HG03060 (cell line): ENCODE results near the gene STAB1.
A peak's percentile ranks its signal among the peaks of the same experiment; 100 is the strongest.

Experiments
- ATAC-seq: cut with Tn5 transposase; IDR thresholded peaks from one replicate; pipeline ENCODE4 v1.9.1; 2021; ENCODE audit warnings: low read depth, moderate number of reproducible peaks; ENCODE audit not compliant: unreplicated experiment

STAB1 gene

GRCh38 chr3:52533623-52534280 lies 38.6 kb downstream of the STAB1 start, which contains the start of gene NT5DC2:
TSS of gene NT5DC2 (minus strand) at chr3:52533857. CDS start at chr3:52533737, 120 bp downstream.
- no peak for ATAC-seq

DNA sequence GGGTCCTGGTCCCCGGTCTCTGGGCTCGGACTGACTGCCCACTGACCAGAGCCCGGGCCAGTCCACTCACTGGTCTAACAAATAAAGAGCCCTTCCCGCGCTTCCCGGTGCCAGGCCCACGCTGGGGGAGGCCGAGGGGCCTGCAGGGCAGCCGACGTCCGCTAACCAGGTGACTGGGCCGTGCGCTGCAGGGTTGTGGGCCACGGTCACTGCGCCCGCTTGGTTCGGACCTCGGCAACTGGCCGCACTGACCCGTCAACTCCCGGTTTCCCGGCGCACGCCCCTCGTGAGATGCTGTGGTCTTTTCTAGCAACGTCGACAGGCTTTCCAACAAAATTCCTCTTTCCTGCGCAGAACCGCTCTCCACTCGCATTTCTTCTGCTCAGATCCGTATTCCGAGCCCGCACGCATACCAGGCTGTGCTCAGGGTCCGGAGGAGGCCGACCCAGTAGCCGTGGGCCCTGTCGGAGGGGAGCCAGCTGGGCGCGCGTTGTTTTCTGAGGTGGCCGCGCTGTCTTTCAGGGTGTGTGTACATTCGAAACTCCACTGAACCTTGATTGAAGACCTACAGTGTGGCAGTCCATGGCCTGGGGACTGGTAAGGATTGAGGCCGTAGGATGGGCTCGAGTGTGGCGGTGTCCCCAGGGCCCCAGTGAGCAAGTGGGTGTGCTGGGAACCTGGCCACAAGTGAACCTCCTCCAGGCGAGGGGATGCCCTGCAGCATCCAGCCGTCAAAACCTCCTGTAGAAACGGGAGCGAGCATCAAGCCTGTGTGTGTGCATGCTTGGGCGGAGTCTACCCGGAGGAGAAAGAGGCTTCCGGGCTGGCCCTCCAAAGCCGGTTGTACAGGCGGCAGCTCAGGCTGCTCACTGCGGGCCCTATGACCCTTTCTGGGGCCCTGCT lies 39.4 kb downstream of the STAB1 start:
- ATAC-seq = no peak

- no peak for ATAC-seq
Observed at GRCh38 chr3:52535411-52536111, 40.4 kb downstream of the STAB1 start.

GRCh38 chr3:52536112-52536368 lies 40.9 kb downstream of the STAB1 start:
- no peak for ATAC-seq

DNA sequence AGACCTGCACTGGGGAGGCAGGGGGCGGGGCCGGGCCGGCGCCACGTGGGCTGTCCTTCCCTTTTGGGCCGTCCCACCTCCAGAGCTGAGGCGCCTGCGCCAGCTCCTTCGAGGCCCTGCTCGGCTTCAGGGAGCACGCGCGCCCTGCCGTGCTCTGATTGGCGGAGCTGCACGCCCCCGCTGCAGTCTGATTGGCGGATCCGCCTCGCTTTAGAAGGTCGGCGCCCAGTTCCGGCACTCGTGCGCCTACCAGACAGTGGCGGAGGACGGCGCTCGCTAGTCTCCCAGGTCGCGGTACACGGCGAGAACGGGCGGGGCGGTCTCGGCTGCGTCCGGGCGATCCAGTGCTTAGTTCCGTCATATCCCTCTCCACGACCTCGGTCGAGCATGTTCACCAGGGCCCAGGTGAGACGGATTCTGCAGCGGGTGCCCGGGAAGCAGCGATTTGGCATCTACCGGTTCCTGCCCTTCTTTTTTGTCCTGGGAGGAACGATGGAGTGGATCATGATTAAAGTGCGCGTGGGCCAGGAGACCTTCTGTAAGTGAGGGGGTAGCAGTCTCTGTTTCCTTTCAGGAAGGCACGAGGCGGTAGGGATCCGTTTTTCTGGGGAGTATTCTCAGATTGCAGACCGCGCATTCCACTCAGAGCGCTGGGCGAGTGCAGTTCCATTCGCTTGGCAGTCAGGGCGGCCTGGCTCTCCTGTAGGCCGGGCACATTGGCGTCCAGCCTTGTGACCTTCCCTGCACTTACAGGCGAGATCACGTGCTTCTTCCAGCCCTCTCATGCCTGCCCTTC lies 41.4 kb downstream of the STAB1 start, which contains the start of gene UQCC5:
Gene UQCC5 (plus strand): TSS at position 237 of the 796 bp plus-strand sequence. CDS start 151 bp downstream, at position 388.
- peak; percentile 86 for ATAC-seq

GRCh38 chr3:52537165-52537620 lies 42.1 kb downstream of the STAB1 start:
- no peak for ATAC-seq

GRCh38 chr3:52537726-52538421 lies 42.7 kb downstream of the STAB1 start:
- ATAC-seq = no peak

DNA sequence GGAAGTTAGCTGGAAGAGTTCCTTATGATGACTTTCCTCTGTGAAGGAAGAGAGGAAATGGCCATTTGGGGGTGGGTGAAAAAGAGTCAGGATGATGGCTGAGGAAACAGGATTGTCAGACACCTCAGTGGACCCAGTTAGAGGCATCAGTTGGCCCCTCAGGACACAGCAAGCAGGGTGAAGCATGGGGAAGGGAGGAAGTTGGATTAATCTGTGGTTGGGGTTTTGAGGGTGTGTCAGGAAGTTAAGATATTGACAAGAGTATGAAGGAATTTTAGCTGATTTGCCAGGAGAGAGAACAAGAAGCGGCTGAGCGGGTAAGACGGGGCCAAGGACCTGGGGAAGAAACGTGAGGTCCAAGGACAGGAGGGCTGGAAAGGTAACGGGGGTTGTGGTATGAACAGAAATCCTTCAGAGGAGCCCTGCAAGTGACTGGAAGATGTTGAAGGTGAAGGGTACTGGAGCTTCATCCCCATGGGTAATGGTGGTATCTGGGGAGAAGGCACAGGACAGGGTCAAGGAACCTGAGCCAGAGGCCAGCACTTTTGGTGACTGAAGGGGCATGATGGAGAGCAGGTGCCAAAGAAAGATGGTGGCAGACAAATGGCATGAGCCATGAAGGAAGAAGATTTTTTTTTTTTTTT lies 44.0 kb downstream of the STAB1 start:
- no peak for ATAC-seq

GRCh38 chr3:52541050-52541449 lies 45.9 kb downstream of the STAB1 start:
- ATAC-seq = no peak

DNA sequence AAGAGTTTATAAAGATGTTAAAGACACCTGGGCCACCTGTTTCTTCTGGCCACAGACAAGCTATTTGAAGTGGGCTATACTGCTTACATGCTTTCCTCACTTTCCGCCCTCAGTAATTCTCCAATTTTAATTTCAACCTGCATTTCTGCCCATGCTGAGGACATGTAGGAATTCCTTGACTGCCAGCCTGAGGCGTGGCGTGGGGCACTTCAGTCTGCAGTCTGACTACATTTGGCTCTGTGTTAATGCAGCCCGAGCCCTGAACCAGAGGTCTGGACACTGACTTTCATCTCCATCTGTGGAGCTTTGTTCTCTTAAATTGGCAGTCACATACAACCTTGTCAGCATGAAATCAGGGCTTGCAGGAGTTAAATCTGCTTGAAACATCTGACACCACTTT lies 49.8 kb downstream of the STAB1 start:
- ATAC-seq = no peak

GRCh38 chr3:52546111-52546901 lies 51.2 kb downstream of the STAB1 start:
- no peak for ATAC-seq

DNA sequence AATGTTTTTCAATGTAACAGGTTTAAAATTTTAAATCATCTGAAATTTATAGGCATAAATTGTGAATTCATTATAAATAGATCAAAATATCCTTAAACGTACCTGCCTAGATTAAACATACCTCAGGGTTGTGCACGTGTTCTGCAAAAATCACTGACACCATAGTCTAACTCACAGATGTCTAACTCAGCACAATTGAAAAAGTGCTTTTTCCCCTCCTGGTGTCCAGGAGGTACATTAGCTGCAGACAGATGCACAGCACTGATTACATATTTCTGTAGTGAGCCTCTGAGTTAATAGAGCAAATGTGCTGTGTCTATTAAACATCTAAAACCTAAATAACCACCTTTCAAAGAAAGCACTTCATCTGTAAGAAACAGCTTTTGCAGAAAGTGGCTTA lies 52.0 kb downstream of the STAB1 start:
- ATAC-seq = no peak

GRCh38 chr3:52551118-52551517 lies 56.0 kb downstream of the STAB1 start:
- ATAC-seq = no peak

- ATAC-seq = no peak
Observed at GRCh38 chr3:52552089-52552488, 57.0 kb downstream of the STAB1 start.

DNA sequence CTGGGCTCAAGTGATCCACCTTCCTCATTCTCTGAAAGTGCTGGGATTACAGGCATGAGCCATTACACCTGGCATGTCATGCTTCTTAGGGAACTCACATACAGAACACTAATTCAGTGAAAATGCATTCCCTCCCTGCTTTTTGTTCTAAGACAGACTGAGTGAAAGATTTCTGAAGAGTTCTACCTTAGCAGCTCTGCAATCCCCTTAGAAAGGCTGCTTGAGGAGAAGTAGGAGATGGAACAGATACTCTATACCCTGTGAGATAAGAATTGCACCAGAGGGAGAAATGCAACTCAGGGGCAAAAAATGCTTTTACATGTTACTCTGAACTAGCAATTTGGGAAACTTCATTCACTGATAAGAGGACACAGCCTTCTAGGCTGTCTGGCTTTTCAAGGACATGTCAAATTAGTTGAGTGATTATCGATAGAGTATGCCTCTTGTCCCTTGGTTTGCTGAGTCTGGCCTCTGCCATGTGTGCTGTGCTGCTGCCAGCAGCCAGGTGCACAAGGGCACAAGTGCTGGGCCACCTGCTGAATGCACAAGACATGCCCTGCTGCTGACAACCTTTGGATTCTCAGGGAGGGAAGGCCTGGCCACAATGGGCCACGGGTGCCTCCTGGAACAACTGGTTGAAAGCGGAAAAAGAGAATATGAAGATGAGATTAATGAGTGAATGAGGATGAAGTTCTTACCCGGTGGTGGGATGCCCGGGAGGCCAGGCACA lies 59.1 kb downstream of the STAB1 start:
- ATAC-seq = no peak

DNA sequence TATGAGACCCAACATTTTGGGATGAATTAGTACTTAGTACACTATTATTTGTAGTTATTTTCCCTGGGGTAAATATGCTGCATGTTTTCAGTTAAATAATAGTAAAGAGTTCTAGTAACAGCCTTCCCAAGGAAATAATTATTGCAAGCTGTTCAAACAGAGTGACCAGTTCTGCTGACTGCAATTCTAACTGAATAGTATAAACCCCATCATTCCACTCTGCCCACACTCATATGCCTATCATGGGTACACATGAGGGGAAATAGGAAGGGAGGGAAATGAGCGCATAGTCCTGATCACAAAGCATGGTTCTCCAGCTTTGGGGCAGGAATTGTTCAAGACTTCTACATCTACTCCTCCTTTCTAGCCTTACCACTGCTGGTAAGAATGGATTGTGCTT lies 59.9 kb downstream of the STAB1 start:
- no peak for ATAC-seq

- no peak for ATAC-seq
Observed at GRCh38 chr3:52557011-52557960, 62.1 kb downstream of the STAB1 start.
